GM18502 (cell line): ENCODE data around the gene MMP20.
A peak's percentile ranks its signal among the peaks of the same experiment; 100 is the strongest.

ENCODE experiments used
- ATAC-seq: cut with Tn5 transposase; IDR thresholded peaks from one replicate; pipeline ENCODE4 v1.9.1; 2021; ENCODE audit warnings: mild to moderate bottlenecking; ENCODE audit not compliant: unreplicated experiment, poor library complexity

Gene MMP20

DNA sequence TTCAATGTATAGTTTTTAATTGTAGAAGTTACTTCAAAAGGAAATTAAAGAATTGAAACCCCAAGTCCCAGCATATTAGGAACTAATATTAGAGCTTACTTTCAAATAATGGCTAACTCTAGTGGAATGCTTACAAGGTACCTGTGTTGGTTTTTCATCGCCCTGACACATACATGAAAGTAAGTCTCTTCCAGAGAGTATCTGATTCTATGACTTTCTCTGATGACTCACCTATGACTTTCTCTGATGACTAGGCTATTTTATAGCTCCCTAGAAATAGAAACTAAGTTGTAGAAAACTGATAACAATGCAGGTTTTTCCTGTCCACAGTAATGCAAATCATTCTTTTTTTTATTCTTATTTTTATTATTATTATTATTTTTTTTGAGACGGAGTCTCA, 61.0 kb downstream of the MMP20 start:
- peak; percentile 68 for ATAC-seq

GRCh38 chr11:102561636-102562035, 63.5 kb downstream of the MMP20 start:
- ATAC-seq, result no peak

DNA sequence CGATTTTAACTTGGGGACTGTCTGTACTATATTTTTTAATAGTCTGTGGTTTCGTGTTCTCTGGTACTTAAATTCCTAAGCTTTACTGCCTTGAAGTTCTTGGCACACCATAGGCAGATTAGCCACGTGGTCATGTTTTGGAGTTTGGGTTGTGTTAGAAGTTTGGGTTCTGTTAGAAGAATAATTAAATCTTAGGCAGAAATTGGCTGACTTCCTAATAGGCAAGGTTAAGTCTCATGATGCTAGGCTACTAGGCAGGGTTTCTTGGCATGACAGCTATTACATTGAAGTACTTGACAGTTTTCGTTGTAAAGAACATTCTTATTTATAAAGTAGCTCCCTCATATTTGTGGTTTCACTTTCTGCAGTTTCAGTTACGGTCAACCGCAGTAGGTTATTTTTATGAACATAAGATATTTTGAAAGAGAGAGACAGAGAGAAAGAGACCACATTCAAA, 64.5 kb downstream of the MMP20 start:
- peak; percentile 84 for ATAC-seq

GRCh38 chr11:102559839-102560238, 65.3 kb downstream of the MMP20 start:
- ATAC-seq, result peak; percentile 50

- no peak for ATAC-seq
Observed at GRCh38 chr11:102555091-102555490, 70.0 kb downstream of the MMP20 start.

GRCh38 chr11:102553835-102554282, 71.3 kb downstream of the MMP20 start:
- peak; percentile 87 for ATAC-seq

DNA sequence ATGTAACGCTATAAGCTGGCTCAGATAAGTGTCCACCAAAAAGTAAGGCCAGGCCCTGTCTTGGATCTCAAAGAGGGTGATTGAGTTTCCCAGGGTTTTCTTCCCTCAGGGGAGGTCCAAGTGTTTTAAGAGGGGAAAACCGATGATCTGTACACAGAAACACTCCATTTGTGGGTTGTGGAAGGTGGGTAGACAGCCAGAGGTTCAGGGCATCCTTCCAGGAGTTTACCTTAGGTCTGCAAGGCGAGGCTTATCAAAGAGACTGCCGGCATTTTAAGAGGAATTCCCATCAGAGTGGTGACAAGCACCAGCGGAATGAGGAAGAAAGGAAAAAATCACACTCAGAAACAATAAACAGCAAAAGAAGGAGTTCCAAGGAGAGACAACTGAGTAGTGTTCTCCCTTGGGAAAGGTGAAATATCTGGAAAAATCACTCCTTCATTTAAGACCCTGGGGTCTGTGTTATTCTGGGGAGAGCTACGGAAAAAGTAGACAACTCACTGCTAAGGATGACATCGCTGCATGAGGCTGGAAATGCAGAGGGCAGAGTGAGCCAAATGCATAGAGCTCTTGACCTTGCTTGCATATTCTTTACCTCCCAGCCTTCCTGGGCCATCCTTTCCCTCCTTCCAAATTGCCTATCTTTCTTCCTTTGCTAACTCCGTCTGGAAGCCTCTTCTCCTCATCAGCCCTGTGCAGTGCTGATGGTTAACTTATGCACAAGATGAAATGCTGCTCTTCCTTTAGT, 72.5 kb downstream of the MMP20 start:
- no peak for ATAC-seq

- no peak for ATAC-seq
Observed at GRCh38 chr11:102552020-102552419, 73.1 kb downstream of the MMP20 start.

DNA sequence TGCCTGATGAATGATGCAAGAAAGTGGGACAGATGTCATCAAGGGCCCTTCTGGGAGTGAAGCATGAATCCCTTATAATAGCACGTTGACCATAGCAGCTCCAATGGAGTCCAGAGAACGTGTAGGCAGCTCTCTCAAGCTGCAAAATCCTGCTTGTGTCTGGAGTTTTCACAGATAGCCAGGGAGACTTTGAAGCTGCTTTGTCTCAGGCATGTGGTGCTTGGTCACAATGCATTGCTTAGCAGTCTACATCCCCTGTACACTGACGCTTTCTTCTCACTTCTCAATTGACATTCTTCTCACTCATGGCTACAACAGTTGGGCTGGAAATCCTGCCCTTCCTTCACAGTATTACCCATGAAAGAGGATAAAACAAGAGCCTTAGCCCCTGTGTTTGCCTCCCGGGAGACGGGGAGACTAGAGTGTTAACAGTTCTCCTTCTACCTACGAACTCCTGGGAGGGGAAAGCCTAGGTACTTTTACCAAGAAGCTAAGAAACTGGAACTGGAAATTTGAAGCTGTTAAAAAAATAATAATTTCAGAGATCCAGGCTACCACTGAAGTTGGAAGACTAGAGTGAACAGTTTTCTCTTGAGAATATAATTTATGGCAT, 73.9 kb downstream of the MMP20 start:
- no peak for ATAC-seq

GRCh38 chr11:102546923-102547471, 78.1 kb downstream of the MMP20 start:
- peak; percentile 77 for ATAC-seq

DNA sequence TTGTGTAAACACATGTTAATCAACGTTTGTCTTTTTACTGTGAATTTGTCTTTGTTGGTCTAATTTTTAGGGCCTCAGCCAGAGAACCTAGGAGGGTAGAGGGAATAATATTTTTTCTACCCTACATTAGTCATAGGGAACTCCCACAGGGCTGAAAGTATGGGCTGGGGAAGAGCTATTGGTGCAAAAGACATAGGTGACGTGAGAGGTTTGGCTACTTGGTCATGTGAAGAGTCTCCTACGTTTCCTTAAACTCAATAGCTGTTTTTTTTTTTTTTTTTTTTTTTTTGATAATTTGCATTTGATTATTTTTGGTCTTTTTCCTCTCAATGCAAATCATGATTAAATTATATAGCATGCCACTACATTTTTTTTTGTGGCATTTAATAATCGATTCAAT, 78.7 kb downstream of the MMP20 start:
- peak; percentile 62 for ATAC-seq

GRCh38 chr11:102545701-102546100, 79.4 kb downstream of the MMP20 start:
- no peak for ATAC-seq

GRCh38 chr11:102544594-102544993, 80.5 kb downstream of the MMP20 start:
- no peak for ATAC-seq

- ATAC-seq, result no peak
Observed at GRCh38 chr11:102539567-102539966, 85.6 kb downstream of the MMP20 start.

DNA sequence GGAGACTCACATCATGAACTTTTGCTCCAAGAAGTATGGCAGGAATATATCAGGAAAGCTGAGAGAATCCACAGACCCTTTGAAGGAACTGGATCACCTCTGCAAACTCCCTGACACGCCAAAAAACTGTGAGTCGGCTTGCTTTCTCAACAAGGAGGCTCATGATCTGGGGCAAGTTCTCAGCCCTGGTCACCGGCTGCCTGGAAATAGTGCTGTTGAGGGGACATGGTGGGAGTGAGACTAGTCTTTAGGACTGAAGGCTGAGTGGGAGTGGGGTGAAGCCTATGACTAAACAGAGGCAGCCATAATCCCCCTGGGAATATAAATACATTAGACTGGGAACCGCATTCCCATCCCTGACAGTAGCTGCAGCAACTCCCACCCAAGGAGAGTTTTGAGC, 86.2 kb downstream of the MMP20 start:
- no peak for ATAC-seq

GRCh38 chr11:102534261-102534872, 90.8 kb downstream of the MMP20 start:
- ATAC-seq, result no peak

DNA sequence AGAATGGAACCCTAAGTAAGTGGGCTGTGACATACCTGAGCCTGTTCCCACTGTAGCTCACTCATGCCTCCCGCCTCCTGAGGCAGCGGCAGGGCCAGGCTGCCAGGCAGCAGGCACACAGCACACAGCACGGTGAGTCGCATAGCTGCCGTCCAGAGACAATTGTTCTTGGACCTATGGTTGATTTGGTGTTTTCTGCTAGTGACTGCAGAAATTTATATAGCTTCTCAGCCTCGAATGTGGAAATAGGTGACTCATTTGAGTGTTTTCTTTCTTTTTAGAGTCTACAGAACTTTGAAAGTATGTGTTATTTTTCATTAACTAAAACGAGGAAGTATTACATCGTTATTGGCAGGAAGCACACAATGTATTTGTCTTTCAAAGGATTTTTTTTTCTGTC, 94.6 kb downstream of the MMP20 start, which contains the start of gene MMP7:
Gene MMP7 (minus strand): TSS at position 190 of the 400 bp plus-strand sequence. CDS start 47 bp downstream, at position 143.
- no peak for ATAC-seq

DNA sequence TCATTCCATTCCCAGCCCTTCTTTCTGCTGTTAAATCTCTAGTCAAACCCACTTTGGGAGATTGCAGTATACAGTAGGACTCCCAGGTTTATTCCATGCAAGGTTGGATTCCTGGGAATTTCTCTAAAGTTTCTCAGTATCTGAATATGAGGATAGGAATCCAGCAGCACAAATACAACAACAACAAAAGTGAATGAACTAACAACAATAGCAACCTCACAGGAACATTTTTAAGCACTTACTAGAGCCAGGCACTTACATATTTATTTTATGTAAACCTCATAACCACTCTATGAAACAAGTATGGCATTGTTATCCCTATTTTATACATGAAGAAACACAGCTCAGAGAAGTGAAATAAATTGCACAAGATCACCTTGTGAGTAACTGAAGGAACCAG, 96.5 kb downstream of the MMP20 start:
- ATAC-seq, result no peak

DNA sequence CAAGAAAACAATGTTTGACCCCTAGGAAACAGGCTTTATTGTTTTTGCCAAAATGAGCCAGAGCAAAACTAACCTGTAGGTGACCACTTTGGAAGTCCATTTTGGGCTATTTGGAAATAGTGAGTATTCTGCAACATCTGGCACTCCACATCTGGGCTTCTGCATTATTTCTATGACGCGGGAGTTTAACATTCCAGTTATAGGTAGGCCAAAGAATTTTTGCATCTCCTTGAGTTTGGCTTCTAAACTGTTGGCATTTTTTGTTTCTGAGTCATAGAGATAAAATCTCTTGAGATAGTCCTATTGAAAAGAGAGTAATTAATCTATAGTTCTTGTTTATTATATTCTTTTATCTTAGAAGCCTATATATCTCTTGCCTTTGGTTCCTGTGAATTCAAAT, 97.4 kb downstream of the MMP20 start:
- no peak for ATAC-seq

DNA sequence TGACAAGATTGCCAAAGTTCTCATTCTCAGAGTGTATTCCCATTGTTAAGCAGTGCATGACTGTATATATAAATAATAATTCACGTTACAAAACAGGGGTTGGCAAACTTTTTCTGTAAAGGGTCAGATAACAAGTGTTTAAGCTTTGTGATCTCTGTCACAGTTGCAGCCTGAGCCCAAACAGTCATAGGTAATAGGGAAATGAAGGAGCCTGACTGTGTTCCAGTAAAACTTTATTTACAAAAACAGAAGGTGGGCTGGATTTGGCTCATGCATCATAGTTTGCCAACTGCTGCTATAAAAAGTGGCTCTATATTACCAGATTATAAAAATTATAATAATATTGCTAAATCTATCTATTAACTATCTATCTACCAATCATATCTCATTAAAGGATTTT, 98.1 kb downstream of the MMP20 start:
- ATAC-seq, result no peak
